Fibroblast of skin of left quadriceps (primary cell): Measurements from ENCODE around the gene NUB1.

Experiments
- DNase-seq, 2 experiments: peaks; one replicate each; pipeline ENCODE4 v3.0.0-alpha.2; 2013; ENCODE audit warnings: low read depth in 2 of 2

The NUB1 gene

DNA sequence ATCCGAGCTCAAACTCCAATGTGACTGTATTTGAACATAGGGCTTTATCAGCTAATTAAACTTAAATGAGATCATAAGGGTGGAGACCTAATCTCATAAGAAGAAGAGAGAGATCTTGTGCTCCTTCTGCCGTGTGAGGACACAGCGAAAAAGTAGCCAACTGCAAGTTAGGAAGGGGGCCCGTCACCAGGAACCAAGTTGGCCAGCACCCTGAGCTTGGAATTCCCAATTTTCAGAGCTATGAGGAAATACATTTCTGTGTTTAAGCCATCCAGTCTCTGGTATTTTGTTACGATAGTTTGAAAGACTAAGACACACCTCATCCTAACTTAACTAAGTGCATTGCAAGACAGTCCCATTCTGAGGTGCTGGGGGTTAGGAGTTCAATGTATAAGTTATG, 82.3 kb downstream of the NUB1 start:
- no peak for DNase-seq

DNA sequence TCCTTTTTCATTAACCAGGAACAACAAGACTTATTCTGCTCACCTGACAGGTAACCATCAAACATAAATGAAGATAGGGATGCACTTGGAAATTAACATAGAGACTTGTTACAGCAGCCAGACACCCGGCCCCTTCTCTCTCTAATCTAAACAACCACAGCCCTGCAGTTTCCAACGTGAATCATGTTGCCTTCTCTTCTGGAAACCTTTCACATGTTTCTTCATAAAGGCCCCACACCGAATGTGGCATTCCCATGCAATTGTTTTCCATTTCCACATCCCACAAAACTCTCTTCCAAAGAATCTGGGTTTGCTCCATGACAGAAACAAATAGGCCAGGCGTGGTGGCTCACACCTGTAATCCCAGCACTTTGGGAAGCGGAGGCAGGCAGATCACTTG, 83.2 kb downstream of the NUB1 start:
- DNase-seq, result no peak

DNA sequence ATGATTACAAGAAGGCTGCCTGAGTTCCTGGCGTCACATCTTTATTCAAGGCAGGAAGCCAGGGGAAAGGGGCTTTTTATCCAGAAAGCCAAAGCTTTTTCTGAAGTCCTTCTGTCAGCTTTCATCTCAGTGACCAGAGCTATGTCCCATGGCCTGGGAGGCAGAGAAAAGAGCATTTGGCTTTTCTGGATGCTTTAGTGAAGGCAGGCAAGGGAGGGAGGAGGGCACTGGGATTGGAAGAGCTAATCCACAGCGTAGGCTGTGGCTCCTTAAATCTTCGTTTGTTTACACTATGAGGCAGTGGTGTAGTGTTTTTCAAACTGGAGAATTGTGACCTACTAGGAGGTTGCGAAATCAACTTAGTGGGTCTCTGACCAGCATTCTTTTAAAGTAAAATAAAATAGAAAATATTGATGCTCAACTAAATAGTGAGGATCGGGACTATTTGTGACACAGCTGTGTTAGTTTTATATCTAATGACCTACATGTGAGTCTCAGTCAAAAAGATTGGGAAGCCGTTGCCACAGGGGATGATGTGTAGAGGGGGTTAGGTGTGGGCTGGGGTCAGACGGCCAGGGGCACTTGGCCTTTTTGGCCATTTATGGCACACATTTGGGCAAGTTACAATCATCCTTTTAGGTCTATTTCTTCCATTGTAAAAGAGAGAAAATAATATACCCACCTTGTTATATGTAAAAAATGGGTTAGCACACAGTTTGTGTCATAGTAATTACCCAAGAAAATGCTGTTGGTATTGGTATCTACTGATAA, 84.2 kb downstream of the NUB1 start:
- DNase-seq, result peak; percentile 20 to 22

DNA sequence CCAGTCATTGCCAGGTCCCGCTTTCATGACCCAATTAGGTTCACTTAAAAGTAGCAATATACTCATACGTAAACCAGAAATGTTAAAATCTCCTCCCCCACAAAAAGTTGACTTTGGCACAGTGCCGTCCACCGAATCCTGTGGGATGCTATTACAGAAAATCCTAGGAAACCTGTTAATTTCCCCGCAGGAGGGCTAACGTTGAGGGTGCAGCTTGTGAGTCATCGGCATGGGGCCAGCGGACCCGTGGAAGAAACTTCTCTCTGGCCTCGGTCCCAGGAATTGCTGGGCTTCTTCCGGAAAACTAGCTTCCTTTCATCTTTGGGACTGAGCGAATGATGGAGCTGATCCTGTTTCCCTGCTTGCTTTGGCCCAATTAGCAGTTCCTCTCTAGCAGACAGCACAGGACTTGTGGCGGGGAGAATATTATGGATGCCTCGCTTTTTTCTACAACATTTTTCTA, 84.9 kb downstream of the NUB1 start:
- peak; percentile 73 to 82 for DNase-seq

DNA sequence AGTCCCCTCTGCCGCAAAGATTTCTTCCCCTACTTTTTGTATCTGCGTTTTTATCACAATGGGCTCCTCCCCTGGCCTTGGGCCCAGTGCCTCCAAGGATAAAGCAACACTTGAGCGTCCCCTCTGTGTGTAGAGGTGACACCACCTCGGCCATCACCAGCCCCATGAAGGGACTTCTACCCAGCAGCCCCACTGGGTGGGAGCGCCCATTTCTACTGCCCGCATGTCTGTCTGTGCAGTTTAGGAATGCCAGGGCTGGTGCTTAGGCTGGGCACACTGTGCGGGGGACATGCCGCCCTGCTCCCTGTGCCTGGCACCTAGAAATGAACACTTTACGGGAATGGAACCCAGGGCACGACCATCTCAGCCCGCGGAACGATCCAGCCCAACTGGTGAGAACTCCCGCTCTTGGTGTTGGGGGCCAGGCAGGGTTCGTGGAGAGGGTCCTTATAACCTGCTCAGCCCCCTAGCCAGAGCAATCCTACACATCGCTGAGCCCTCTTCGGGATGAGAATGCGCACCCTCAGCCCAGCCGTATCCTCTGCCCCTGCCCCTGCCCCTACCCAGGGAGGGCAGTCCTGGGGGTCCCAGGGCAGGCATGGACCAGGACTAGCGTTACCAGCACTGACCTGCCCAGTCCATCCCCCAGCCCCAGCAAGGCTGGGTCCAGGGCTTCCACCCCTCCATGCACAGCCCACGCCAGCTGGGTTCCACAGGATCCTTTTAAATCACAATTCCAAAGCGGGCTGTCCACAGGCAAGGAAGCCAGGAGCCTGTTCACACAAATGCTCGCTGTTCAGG, 85.5 kb downstream of the NUB1 start:
- DNase-seq, result no peak

DNA sequence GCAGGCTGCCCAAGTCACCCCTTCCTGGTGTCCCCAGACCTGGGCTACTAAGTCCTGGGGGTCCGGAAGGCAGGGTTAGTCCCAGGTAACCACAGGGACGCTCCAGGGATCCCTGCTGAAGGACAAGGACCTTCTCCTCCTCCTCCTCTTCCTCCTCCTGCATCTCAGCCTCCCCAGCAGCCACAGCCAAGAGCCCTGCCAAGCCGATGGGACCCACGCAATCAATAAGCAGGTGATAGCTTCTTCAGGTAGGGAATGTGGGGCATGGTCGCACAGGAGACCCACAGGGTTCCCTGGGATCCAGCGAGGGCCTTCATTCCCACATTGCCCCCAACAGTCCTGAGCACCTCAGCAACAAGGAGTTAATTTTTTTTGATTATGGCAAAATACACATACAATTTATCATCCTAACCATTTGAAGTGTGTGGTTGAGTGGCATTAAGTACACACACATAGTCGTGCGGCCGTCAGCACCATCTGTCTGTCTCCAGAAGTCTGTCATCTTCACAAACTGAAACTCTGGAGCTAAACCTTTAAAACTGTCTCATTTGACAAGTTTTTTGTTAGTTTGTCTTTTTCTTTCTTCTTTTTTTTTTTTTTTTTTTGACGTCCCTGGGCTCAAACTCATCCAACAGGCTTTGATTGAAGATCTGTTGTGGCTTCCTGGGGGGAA, 86.2 kb downstream of the NUB1 start:
- no peak for DNase-seq
